Fibroblast of skin of right quadriceps (primary cell): ENCODE measurements around the gene PMF1.

Experiments used
- DNase-seq: peaks from one replicate; pipeline ENCODE4 v3.0.0-alpha.2; 2013

PMF1 gene

DNA sequence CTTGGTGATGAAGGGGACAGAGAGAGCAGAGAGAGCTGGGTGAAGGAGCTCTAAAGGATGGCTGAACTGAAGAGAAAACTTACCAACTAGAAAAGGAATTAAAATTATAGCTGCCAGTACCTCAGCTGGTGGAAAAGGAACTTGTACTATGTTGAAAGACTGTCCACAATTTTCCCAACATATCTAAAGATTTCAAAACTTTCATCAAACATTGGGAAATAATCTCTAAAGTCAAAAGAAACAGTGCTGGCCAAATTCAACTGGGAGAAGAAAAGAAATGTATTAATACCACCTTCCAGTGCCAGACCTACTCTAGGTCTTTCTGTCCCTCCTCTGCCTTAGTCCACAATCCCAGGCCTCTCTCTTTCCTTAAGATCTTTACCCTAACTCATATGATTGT, 63.7 kb downstream of the PMF1 start:
- no peak for DNase-seq

DNA sequence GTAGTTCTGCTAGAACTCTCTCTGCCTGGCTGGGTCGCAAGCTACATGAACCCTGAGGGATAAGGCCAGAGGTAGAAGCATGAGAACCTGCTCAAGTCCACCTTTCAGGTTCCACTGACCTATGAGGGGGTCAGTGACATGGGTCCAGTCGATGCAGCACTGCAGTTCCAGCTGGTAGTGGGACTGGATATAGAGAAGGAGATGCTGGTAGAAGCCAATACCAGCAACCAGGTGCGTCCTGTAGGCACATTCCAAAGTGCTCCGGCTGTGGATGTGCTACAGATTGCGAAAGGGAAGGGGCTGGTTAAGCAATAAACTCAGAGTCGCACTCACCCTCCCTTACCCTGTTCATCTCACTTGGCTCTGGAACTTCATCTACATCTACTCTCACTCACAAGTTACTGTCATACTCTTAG, 64.2 kb downstream of the PMF1 start:
- DNase-seq: no peak

DNA sequence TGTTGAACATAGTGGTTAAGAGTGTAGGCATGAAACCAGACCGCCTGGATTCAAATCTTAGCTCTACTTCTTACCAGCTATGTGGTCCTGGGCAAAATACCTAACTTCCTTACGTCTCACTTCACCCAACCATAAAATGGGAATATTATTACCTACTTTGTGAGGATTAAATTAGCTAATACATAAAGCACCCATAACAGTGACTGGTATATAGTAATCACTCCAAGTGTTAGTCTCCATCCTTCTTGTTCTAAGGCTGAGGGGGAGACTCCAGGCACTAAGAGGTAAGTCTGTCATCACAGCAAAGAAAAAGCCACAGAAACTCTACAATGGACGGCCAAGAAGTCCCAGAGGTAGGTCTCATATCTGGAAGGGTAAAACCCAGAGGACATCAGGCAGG, 67.0 kb downstream of the PMF1 start:
- no peak for DNase-seq

DNA sequence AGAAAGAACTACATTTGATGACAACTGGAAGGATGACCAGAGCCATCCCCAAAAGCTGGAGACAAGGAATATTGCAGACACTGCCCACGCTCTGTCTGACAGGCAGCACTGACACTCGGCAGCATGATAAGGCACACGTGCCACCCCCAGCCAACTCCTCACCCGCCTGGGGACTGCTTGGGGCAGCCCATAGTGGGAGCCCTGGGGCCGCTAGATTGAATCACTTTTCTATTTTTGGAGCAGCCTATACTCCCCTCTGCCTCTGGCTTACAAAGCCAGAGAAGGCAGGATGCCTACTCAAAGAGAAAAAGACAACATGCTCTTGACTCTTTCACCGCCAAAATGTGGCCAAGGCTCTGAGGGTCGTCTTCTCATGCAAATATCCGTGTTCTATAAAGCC, 68.5 kb downstream of the PMF1 start:
- peak; percentile 48 for DNase-seq

DNA sequence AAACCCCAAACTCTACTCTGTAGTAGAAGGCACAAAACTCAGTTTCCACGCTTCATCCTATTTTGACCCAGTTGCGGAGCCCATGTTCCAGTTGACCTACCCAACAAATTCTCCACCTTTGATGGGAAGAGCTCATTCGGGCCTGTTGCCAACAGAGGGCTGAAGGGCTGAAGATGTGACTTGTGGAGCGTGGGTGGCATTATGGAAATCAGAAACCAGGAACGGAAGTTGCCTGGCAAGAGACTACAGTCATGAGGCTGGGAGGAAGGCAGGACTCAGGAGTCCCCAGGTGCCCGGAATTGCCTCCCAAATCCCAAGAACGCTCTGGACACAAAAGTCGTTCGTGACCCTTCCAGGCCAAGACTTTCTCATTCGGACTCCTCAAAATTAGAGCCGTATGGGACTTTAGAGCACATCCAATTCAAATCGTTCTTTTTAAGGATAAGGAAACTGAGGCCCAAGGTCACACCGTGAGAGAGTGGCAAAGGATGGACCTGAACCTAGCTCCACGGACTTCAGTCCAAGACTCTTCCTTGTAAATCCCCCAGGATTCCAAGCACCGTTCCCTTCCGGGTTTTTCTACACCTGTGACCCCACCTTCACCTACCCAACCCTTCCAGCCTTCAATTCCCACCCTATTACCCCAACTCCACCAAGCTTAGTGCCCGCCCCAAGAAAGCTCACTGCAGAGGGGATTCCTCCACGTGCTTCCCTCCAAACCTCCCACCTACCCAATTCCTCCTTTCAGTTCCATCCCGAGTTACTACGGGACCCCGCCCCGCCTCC, 69.1 kb downstream of the PMF1 start:
- no peak for DNase-seq

DNA sequence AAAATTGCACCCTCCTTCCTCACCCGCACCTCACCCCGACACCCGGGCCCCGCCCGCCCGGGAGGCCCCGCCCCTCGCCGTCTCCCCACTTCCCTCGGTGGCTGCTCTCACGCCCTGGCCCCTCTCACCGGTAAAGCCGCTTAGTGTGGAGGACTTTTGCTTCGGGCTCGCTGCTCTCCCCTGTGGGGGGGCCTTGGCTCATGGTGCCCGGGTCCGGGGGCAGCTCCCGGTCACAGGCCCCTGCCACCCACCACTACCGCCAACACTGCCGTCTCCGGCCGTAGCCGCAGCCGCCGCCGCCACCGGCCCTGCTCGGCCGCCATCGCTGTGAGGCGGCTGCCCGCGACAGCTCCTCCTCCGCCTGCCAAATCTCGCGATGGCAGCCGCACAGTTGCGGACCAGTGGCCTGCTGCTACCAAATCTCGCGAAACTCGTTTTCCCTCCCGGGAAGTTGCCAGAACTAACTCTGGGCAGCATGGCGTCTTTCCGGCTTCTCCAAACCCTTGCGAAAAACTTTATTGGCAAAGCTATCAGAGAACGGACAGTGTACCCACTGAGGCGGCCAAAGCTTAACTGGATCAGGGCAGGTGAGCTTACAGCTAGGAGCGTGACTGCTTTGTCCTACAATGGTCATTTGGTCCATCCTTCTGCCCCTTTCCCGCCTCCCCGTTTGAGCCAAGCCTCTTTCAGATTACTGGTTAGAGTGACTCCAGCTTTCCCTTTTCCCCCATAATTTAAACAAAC, 69.8 kb downstream of the PMF1 start, which contains the start of gene SMG5:
TSS of gene SMG5 (minus strand) at position 347 of the 744 bp plus-strand sequence. CDS start at position 202, 145 bp downstream.
- DNase-seq: peak; percentile 99

DNA sequence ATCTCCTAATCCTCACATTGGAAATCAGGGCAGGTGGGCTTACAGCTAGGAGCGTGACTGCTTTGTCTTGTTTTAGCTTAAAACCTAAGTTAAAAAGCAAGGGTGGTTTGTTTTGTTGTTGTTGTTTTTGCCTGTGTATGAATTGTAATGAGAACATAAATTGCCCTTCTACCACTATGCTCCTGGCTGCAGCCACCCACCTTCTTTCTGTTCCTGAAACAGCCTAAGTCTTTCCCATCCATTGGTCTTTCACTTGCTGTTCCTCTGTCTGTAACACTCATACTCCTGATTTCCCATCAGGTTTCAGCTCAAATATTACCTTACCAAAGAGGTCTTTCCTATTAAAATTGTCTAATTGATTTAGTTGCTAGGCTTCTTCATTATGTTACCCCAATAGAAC, 70.7 kb downstream of the PMF1 start:
- no peak for DNase-seq

DNA sequence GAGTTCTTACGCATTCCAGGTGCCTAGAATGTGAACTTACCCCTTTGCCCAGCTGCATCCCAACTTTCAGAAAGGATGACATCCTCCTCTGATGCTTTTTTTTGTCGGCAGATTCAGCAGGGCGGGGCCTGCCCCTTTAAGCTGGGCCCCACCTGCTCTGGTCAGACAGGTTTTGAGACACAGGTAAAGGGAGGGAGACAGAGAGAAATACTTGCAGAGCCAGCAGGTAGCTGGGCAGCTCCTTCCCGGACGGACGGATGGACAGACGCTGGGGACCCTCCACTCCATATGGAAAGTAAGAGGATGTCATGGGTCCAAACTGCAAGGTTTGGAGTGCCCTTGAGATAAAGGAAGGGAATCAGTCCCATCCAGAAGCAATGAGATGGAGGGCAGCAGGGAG, 71.3 kb downstream of the PMF1 start, which contains the start of gene TMEM79:
TSS of gene TMEM79 (plus strand) at position 214 of the 400 bp plus-strand sequence. CDS start 902 bp downstream, outside the sequence.
- DNase-seq: no peak

DNA sequence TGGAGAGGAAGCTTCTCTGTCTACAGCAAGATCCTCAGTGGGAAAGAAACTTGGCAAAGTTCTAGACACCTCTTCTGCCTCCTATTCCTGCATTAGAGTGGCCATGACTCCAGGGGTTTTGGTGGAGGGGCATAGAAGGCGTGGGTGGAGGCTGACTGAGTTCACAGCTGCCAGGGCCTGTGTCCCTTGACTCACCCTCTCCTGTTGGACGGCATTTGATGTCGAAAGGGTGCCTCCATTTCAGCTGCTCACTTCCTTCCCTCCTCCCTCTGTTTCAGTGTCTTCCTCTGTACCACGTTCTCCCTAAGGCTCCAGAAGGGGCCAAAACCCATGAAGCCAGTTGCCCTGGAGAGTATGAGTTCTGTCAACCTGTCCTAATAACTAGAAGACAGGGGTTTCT, 72.0 kb downstream of the PMF1 start:
- DNase-seq: no peak

DNA sequence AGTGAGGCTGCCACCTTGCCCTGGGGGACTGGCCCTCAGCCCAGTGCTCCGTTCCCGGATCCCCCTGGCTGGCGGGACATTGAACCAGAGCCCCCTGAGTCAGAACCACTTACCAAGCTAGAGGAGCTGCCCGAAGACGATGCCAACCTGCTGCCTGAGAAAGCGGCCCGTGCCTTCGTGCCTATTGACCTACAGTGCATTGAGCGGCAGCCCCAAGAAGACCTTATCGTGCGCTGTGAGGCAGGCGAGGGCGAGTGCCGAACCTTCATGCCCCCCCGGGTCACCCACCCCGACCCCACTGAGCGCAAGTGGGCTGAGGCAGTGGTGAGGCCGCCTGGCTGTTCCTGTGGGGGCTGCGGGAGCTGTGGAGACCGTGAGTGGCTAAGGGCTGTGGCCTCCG, 72.6 kb downstream of the PMF1 start:
- DNase-seq: no peak

DNA sequence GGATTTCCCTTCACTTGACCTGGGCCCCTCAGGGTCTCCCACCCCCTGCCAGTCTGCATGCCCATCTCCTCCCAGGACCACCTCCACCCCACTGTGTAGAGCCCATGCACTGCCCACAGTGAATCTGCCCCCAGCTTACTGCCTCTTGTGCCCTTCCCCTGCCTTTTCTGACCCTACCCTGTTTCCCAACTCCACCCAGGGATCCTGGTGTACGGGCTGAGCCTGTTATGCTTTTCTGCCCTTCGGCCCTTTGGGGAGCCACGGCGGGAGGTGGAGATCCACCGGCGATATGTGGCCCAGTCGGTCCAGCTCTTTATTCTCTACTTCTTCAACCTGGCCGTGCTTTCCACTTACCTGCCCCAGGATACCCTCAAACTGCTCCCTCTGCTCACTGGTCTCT, 73.3 kb downstream of the PMF1 start:
- no peak for DNase-seq
